Uterus (tissue), 4 donors: ENCODE measurements around the gene ADAMTS17. TPM values are rescaled to one million over a fixed set of nuclear protein-coding genes. Genes with fewer than 3 reads are reported as not detected.

Experiments
- DNase-seq, 2 donors: peaks; one replicate each; pipeline ENCODE4 v3.0.0-alpha.2; 2019 to 2020
- H3K27ac ChIP-seq, 2 donors: fragments of 200-600 bp; sonication (generic); 1 replicate in 1 of 2; 2 replicates in 1 of 2; pipeline ENCODE4 v1.5.1; 2016 to 2018
- H3K27me3 ChIP-seq, 2 donors: fragments of 200-600 bp; sonication (generic); one replicate each; pipeline ENCODE4 v1.5.1; 2018 to 2019; ENCODE audit warnings: control low read depth in 1 of 2
- H3K36me3 ChIP-seq, 2 donors: fragments of 200-600 bp; sonication (generic); one replicate each; pipeline ENCODE4 v1.5.1; 2019; ENCODE audit warnings: control low read depth in 1 of 2
- H3K4me1 ChIP-seq, 2 donors: fragments of 200-600 bp; sonication (generic); one replicate each; pipeline ENCODE4 v1.5.1; 2018 to 2019; ENCODE audit warnings: control low read depth in 1 of 2
- H3K4me3 ChIP-seq, 2 donors: fragments of 200-600 bp; sonication (generic); 1 replicate in 1 of 2; 2 replicates in 1 of 2; pipeline ENCODE4 v1.5.1; 2018 to 2019; ENCODE audit warnings: mild to moderate bottlenecking in 1 of 2
- H3K9me3 ChIP-seq, 2 donors: fragments of 200-600 bp; sonication (generic); one replicate each; pipeline ENCODE4 v1.5.1; 2019; ENCODE audit warnings: control low read depth in 1 of 2
- POLR2A ChIP-seq, 2 donors: fragments of 450-650 bp; IDR thresholded peaks; one replicate each; pipeline ENCODE4 v1.6.1; 2016; ENCODE audit warnings: antibody characterized with exemption in 2 of 2, mild to moderate bottlenecking in 1 of 2, moderate library complexity in 1 of 2
- intact Hi-C: fragments of 100-400 bp; cut with DNase I; formaldehyde crosslinking; loops from one replicate; pipeline ENCODE4 v1.15.1; 2023; ENCODE audit warnings: low total_unique reads
- total RNA-seq, 4 donors: library from RNA; depleted of rRNA in 3 of 4; stranded (reverse); fragments of >200 nt in 3 of 4; gene quantifications; one replicate each; pipeline versions ENCODE4 v1.1.0 to v1.2.4, GENCODE V29; 2014 to 2023
- TF ChIP-seq, protein P1 (sequence below), 4 experiments: fragments of 200-600 bp in 2 of 4; fragments of 450-650 bp in 2 of 4; sonication (generic) in 2 of 4; IDR thresholded peaks; one replicate each; pipeline ENCODE4 v1.5.1; 2016 to 2019; ENCODE audit warnings: antibody characterized with exemption in 4 of 4, mild to moderate bottlenecking in 2 of 4, moderate library complexity in 1 of 4
- donor health status: DM: yes; HTN: yes; CAD: no.

Gene ADAMTS17
- total RNA-seq, 4 donors from 2014 or later, result 3.1 to 17.1 (median 8.1) TPM; not detected in 1

- Histone ChIP-seq H3K9me3 (no peaks in the 10 kb centered on the region), H3K36me3 (no peaks in the 10 kb centered on the region), H3K4me3 (peak overlapping the region in 1 of 2 donors; percentile 16), H3K27me3 (no peaks in the 10 kb centered on the region), H3K4me1 (peaks cover 0 to 3% of the 10 kb centered on the region in 2 donors), H3K27ac (peak overlapping the region; percentile 60 to 65)
- DNase-seq, result peak; percentile 67
- intact Hi-C loops, result no loop called here
- TF ChIP-seq POLR2A (IDR thresholded peaks at IDR 0.05), result no peak
- TF ChIP-seq, protein P1, sequence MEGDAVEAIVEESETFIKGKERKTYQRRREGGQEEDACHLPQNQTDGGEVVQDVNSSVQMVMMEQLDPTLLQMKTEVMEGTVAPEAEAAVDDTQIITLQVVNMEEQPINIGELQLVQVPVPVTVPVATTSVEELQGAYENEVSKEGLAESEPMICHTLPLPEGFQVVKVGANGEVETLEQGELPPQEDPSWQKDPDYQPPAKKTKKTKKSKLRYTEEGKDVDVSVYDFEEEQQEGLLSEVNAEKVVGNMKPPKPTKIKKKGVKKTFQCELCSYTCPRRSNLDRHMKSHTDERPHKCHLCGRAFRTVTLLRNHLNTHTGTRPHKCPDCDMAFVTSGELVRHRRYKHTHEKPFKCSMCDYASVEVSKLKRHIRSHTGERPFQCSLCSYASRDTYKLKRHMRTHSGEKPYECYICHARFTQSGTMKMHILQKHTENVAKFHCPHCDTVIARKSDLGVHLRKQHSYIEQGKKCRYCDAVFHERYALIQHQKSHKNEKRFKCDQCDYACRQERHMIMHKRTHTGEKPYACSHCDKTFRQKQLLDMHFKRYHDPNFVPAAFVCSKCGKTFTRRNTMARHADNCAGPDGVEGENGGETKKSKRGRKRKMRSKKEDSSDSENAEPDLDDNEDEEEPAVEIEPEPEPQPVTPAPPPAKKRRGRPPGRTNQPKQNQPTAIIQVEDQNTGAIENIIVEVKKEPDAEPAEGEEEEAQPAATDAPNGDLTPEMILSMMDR (IDR thresholded peaks at IDR 0.05), result no peak
Measured at GRCh38 chr15:100308213-100308600, 33.6 kb downstream of the ADAMTS17 start.

- Histone ChIP-seq H3K27me3 (no peaks in the 10 kb centered on the region), H3K4me3 (peak overlapping the region in 1 of 2 donors; percentile 16), H3K36me3 (no peaks in the 10 kb centered on the region), H3K4me1 (peaks cover 0 to 3% of the 10 kb centered on the region in 2 donors), H3K9me3 (no peaks in the 10 kb centered on the region), H3K27ac (peak overlapping the region; percentile 60 to 65)
- no peak for TF ChIP-seq POLR2A (IDR thresholded peaks at IDR 0.05)
- TF ChIP-seq, protein P1 (IDR thresholded peaks at IDR 0.05), result no peak
- intact Hi-C loops, result no loop called here
- DNase-seq, result peak in 1 of 2 donors; percentile 55
Measured at GRCh38 chr15:100307241-100308212, 34.2 kb downstream of the ADAMTS17 start.

- no peak for TF ChIP-seq POLR2A (IDR thresholded peaks at IDR 0.05)
- intact Hi-C loops, result no loop called here
Measured at GRCh38 chr15:100306098-100306497, 35.7 kb downstream of the ADAMTS17 start.

DNA sequence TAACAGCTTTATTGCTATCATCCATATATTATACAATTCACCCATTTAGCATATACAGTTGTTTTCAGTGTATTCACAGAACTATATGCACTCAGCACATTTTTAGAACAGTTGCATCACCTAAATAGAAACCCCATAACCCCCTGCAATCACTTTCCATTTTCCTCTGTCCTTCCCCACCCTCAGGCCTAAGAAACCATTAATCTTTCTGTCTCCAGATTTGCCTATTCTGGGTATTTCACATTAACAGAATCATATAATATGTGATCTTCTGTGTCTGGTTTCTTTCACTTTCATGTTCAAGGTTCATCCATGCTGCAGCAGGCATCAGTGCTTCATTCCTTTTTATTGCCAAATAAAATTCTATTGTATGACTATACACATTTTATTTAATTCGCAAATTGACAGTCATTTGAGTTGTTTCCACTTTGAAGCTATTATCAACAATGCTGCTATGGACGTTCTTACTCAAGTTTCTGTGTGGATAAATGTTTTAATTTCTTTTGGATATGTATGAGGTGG lies 39.8 kb downstream of the ADAMTS17 start:
- H3K27ac ChIP-seq, result no peak overlapping the region
- intact Hi-C loops, result no loop called here
- TF ChIP-seq, protein P1 (IDR thresholded peaks at IDR 0.05), result no peak
- no peak for TF ChIP-seq POLR2A (IDR thresholded peaks at IDR 0.05)
- no peaks in the 10 kb centered on the region for H3K9me3 ChIP-seq
- no peak overlapping the region for H3K4me3 ChIP-seq
- DNase-seq, result no peak
- no peaks in the 10 kb centered on the region for H3K27me3 ChIP-seq
- no peaks in the 10 kb centered on the region for H3K36me3 ChIP-seq
- no peaks in the 10 kb centered on the region for H3K4me1 ChIP-seq

More at GRCh38 chr15:100306098-100306497, 35.7 kb downstream of the ADAMTS17 start:
- no peaks in the 10 kb centered on the region for H3K36me3 ChIP-seq
- no peak for DNase-seq
- no peaks in the 10 kb centered on the region for H3K27me3 ChIP-seq
- H3K9me3 ChIP-seq, result no peaks in the 10 kb centered on the region
- no peak overlapping the region for H3K27ac ChIP-seq
- no peak overlapping the region for H3K4me3 ChIP-seq
- peaks cover 0 to 3% of the 10 kb centered on the region in 2 donors for H3K4me1 ChIP-seq

- no peaks in the 10 kb centered on the region for H3K9me3 ChIP-seq
- no peaks in the 10 kb centered on the region for H3K4me1 ChIP-seq
- DNase-seq, result no peak
- intact Hi-C loops, result no loop called here
- H3K27me3 ChIP-seq, result no peaks in the 10 kb centered on the region
- H3K4me3 ChIP-seq, result no peak overlapping the region
- H3K27ac ChIP-seq, result no peak overlapping the region
- TF ChIP-seq POLR2A (IDR thresholded peaks at IDR 0.05), result no peak
- TF ChIP-seq, protein P1 (IDR thresholded peaks at IDR 0.05), result no peak
- no peaks in the 10 kb centered on the region for H3K36me3 ChIP-seq
Measured at GRCh38 chr15:100298257-100298656, 43.5 kb downstream of the ADAMTS17 start.
